NCI-H446 treated with DMSO at 0.1 percent for 48 hours (cell line): ENCODE measurements around the gene MPPED1.

Experiments
- DNase-seq: peaks from one replicate; lab custom pipeline; 2025; lab: John Stamatoyannopoulos, UW

Gene MPPED1

DNA sequence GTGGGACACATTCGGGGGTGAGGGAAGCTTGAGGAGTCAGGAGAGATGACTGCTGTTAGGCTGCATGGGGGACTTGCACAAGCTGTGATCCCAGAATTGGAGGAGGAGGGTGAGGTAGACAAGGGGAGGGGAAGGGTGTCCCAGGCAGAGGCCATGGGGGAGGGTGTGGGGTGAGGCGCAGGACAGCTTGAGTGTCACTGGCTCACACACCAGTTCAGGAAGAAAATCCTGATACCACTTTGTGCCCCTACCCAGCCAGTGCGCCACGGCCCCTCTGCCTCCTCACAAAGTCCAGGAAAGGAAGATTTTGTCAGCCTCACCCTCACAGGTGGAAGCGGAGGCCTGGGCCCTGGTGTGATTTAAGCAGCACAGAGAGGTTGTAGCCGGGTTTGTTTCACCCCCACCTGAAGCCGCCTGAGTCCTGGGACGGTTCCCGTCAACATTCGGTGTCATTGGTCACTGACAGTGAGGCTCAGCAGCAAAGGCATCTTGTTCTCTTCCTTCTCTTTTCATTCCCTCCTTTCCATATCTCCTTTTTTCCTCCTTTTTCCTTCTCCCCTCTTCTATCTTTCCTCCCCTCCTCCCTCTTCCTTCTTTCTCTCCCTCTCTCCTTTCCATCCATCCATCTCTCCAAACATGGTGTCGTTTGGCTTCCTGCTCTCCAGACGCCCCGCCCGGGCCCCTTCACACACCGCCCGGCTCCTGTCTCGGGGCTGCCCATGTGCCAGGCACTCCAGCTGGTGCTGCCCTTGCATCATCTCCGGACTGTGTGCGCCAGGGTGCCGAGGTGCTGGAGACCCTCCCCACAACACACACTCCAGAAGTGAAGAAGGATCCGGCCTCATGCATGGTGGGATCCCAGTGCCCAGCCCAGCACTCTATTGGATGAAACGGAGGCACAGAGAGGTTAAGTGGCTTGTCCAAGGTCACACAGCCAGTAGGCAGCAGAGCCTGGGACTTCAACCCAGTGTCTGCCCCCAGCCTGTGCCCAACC, 89.3 kb downstream of the MPPED1 start:
- DNase-seq, result no peak

DNA sequence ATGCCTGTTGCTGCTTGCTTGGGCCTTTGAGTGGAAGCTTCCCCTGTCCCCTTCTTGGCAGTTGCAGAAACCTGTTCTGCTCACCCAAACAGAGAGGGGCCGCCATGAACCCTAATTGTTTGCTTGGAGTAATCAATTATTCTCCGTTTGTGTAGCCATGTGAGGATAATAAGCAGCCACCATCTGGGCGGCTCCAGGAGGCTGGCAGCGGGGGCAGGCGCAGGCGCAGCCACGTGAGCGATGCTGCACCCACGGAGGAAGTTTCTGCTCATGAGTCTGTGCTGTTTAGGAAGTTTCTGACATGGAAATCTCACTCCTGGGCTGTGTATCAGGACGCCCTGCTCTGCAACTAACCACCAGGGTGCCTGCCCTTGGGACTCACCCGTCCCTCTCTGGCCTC, 90.1 kb downstream of the MPPED1 start:
- DNase-seq, result peak; percentile 29

DNA sequence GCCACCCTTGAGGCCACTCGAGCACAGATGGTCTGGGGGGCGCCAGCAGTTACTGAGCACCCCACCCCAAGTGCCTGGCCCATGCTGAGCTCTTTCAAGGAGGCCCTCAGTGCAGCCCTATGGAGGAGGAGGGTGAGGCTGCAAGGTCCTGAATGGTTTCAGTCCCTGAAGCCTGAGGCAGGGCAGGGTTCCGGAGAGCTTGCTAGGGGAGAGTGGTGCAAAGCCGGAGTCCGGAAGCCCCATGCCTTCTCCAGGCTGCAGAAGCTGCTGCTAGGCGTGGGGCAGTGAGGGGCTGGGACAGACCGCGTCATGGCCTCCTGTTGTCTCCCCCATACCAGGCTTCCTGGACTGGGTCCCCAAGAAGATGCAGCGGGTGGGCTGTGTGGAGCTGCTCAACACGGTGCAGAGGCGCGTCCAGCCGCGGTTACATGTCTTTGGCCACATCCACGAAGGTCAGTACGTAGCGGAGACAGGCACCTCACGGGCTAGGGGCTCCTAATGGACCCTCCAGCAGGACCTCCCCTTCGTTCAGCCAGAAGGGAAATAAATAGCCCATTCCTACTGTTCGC, 90.6 kb downstream of the MPPED1 start:
- no peak for DNase-seq

DNA sequence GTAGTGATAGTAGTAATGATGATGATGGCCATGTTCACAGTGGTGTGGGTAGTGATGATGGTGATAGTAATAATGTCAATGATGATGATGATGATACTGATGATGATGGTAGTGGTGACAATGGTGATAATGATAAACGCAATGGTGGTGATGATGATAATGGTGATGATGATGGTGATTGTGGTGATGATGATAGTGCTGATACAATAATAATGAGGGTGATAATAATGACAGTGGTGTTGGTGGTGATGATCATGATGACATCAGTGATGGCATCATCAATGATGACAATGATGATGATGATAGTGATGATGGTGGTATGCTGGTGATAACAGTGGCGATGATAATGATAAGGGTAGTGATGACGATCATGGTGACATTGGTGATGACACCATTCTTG, 92.3 kb downstream of the MPPED1 start:
- DNase-seq, result no peak

DNA sequence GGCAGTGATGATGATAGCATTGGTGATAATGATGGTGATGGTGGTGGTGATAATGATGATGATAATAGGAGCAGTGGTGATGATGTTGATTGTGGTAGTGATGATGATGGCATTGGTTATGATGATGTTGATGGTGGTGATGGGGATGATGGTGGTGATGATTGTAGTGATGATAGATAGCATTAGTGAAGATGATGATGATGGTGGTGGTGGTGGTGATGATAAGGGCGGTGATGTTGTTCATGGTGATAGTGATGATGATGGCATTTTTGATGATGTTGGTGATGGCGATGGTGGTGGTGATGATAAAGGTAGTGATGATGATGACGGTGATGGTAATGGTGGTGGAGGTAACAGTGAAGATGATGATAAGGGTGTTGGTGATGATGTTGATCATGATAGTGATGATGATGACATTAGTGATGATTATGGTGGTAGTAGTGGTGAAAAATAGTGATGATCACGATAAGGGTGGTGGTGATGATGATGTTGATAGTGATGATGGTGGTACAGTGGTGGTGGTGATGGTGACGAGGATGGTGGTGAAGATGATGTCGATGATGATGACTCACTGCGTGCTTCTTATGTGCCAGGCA, 93.0 kb downstream of the MPPED1 start:
- no peak for DNase-seq

DNA sequence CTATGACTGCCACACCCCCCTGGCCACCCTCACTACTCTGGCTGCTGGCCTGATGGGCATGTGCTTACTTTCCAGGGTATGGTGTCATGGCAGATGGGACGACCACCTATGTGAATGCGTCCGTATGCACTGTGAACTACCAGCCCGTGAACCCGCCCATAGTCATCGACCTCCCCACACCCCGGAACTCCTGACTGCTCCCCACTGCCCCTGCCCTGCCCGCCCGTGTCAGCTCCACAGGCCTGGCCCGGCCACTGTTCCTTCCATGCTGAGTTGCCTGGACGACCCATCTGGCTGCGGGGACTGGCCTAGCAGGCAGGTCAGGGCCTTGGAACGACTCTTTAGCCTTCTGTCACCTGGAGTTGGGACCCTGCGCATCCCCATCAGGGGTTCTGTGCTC, 93.6 kb downstream of the MPPED1 start:
- DNase-seq, result no peak

DNA sequence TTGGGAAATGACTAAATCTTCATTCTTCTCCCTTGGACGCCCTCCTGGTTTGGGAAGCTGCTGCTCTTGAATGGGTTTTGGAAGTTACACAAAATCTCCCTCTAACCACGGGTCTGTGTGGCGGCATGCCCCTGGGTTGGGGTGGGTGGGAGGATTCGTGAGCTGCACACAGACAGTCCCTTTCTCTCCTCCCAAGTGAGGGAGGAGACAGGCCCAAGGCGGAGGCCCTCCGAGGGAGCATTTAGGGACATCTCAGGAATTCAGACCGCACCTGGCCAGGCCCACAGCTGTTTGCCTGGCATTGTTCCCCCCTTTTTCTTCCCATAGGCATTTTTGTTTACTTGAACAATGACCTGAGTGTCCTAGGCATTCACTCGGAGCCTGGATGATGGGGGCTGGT, 94.1 kb downstream of the MPPED1 start:
- no peak for DNase-seq

DNA sequence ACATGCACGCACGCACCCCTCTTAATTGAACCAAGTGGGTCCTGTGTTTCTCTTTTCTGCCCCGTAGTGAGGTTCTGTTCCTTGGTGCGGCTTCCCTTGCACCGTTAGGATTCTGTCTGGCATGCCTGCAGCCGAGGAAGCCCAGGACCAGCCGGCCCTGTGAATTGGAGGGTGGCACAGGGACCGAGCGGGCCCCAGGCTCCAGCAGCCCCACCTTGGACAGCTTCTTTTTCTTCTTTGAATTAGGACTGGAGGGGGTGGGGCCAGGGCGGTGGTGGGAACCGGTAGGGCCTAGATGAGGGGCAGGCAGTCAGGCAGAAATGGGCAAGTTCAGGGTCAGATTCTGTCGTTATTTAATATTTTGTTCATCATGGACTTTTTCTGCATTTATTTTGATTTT, 94.7 kb downstream of the MPPED1 start:
- no peak for DNase-seq

DNA sequence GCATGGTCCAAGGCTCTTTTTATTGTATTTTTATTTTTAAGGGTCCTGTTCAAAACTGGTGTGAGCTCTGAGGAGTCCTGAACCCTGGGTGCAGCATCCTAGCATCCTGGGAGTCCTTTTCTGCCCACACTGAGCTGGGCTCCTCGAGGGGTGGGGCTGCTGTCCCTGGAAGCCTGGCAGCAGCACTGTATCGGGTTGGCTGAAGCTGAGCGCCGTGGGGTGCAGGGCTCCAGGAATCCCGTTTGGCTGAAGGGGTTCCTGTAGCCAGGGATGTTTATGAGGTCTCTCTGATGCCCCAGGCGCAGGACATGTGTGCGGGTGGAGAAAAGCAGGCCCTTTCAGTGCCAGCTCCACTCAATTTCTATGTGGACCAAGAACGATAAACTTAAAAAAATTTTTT, 95.4 kb downstream of the MPPED1 start:
- DNase-seq, result no peak

DNA sequence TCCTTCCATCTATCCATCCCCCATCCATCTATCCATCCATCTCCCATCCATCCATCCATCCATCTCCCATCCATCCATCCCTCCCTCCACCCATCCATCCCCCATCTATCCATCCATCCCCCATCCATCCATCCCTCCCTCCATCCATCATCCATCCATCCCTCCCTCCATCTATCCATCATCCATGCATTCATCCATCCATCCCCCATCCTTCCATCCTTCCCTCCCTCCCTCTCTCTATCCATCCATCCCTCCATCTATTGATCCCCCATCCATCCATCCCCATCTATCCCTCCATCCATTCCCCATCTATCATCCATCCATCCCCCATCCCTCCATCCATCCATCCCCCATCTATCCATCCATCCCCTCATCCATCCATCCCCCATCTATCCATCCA, 96.7 kb downstream of the MPPED1 start:
- DNase-seq, result no peak

DNA sequence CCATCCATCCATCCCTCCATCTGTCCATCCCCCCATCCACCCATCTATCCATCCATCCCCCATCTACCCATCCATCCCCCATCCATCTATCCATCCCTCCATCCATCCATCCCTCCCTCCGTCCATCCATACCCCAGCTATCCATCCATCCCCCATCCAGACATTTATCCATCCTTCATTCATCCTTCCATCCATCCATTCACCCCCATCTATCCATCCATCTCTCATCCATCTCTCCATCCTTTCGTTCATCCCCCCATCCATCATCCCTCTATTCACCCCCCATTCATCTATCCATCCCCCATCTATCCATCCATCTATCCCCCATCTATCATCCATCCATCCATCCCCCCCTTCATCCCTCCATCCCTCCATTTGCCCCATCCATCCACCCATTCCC, 97.5 kb downstream of the MPPED1 start:
- no peak for DNase-seq

DNA sequence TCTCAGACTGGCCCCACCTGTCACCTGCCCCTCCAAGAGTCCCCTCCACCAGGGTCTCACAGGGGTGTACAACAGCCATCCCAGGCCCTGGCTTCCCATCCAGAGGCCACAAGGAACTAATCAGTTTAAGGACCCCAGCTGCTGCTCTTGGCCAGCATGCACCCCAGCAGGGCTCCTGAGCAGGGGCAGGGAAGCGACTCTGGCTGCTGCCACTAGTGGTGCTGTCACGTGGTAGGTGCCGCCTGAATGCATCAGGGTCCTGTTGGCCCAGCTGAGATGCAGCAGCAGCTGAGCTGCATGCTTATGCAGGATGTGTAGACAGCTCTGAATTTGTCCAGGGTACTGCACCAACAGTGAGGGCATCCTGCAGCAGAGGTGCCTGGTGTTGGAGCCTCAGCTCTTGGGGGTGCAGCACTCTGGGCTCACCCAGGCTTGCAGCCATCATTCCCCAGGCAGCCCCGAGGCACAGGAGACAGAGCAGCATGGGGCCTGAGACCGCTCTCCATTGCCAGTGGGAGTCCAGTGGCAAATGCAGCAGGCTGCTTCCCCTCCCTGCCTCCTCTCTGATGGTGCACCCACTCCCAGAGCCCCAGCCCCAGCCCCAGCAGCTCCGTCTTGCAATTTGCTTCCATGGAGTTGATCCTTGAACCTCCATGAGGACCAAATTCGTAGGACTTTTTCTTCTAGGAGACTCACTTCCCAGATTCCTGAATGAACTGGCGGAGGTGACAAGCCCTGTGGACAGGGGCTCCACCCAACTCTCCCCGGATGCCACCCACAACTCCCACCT, 98.7 kb downstream of the MPPED1 start:
- DNase-seq, result no peak

DNA sequence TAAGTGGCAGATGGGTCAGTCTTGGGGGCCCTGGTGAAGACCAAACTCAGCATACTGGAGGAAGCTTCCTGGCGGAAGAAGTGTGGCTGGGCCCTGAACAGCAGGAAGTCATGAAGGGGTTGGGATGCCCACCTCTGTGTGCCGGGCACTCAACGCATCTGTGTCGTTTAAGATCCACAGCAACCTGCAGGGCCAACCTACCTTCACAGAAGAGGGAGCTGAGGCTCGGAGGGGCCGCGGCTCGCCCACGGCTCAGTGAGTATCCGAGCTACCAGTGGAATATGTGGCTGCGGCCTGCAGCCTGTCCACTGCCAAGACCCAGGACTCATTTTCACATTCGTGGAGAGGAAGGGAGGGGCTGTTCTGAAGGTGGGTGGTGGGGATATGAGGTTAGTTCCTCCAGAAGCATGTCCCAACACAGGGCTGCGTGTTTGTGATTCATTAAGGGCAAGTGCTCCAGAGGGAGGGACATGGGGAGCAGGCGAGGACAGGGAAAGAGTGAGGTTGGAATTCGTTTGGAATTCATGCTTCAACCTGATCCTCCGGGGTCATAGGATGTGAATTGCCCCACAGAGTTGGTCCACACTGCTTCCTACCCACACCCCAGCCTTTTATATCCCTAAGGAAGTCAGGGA, 99.6 kb downstream of the MPPED1 start:
- no peak for DNase-seq

DNA sequence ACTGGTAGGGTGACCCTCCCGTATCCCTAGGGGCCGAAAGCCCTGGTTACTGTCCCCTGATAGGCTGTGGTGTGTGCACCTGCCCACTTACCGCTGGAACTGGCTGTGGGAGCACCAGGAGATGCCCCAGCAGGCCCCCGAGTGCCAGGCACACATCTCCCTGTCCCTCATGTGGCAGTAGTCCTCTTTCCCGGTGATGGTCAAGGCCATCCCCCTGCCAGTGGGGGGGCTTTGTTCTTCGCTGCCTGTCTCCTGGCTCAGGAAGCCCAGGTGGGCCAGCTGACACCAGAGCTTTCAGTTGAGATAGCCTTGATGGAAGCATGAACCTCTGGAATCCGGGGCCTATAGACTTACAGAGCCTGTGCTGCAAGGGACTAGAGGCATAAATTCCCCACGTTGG, 100.5 kb downstream of the MPPED1 start:
- no peak for DNase-seq

DNA sequence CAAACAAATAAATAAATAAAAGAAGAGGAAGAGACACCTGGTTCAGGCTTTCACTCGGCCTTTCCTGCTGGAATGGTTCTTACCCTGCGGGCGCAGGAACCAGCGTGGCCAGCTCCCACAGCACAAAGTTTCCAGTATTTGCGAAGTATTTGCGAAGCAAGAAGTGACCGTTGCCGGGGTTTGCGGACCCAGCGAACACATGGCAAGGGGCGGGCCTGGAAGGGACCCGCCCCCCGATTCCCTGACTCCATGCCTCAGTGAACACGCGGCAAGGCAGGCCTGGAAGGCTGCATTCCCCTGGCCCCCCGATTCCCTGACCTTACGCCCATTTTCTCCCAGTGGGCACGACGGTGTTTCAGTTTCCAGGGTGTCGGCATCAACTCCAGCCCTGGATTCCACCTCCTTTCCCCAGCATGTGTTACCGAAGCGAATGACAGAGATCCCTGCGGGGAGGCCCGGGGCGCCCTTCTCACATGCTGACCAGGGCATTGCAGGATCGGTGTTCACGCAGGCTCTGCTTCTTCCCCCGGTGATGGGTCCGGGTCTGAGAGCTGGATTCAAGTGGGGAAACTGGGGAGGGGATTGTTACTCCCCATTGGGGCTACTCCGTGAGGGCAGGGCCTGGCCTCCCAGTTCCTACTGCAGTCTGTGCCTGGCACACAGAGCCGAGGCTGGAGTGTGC, 102.8 kb downstream of the MPPED1 start:
- DNase-seq, result no peak

DNA sequence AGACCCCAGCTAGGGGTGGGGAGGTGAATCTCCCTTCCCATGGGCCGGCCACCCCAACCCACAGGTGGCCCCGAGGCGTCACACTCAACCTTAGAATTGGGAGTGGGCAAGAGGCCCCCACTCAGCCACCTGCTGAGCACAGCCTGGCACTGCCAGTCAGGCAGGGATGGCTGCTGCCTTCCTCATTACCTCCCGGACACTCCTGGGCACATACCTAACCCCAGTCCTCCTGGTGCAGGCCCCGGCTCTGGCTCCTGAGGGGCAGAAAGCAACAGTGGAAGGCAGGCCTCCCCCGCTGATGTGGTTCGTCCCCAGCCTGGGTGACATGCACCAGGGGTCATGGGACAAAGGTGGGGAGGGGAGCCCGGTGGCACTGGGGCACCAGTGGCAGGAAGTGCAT, 103.6 kb downstream of the MPPED1 start:
- no peak for DNase-seq

DNA sequence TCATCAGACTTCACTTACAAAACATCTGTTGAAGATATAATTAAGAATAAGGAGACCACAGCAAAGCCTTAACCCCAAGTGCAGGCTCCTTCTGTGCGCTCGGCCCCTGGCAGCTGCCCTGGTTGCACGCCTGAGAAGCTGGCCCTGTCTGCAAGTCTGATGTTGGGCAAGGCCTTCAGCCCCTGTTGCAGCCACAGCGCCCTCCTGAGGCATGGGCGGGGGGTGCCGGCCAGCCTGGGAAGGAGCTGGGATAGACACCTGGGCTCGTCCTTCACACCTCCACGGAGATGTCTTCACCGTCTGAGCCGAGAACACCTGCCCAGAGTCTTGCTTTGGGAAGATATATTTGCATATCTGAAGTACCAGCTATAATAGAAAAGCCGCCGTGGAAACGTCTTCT, 104.1 kb downstream of the MPPED1 start:
- no peak for DNase-seq

DNA sequence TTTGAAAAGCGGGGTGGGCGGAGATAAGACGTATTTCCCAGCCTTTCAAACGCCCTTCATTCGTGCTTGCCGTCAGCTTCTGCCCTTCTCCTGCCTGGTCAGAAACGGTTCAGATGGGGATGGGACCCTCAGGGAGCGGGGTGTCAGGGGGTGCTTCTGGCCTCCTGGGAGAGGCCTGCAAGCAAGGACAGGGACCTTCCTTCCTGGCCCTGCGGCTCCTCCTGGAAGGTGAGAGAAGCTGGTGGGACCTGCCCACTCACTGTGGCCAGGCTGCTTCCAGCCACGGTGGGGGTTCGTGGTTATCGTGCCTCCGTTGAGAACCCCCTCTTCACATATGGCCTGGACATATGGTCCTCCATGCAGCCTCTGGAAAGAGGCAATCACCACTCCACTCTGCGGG, 104.6 kb downstream of the MPPED1 start:
- no peak for DNase-seq

DNA sequence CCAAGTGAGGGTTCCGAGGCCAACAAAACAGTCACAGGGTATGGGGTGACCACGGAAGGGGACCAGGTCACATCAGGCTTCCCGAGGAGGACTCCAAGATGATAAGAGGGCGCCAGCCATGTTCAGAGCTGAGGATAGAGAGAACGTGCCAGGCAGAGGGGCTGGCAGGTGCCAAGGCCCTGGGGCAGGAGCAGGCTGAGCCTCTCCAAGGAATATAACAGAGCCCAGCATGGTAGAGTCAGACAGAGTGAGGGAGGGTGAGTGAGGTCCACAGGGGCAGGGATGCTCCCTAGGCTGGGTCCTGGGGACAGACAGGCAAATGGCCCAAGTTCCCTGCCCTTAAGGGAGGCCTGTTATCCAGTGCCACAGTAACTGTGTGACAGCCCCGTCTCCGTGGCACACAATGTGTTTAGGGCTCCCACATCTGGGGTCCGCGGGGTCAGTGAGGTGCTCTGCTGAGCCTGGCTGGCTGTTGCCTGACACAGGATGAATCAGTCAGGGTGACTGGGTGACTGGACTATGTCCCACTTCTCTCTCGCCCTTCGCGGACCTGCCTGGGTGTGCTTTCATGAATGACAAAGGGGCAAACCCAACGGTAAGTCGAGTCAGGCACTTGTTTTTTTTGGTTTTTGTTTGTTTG, 105.3 kb downstream of the MPPED1 start:
- DNase-seq, result no peak

DNA sequence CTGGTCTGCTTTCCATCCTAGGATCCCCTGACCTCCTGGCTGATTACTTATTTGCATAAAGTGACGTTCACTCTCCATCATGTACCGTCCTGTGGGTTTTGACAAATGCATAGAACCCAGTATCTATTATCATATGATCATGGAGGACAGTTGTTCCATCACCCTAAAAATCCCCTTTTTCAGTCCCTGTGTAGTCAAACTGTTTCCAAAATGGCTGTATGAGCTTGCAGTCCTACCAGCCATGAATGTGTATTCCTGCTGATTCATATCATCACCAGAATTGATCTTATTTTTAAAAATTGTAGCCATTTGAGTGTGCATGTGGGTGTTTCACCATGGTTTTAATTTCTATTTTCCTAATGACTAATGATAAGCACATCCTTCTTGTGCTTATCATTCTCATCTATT, 108.8 kb downstream of the MPPED1 start:
- no peak for DNase-seq

DNA sequence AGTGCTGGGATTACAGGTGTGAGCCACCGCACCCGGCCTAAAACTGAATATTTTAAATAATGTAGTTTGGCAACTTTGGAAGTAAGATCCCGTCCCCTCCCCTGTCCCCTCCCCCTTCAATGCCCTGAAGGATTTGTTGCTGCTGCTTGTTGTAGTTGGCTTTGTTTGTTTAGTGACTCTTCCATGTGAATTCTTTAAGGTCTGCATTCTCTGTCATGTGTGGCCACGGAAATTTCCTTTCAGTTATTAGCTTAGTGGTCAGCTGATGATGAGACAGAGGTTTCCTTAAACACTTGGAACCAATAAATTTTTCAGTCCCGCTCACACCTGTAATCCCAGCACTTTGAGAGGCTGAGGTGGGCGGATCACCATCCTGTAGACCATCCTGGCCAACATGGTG, 109.9 kb downstream of the MPPED1 start:
- DNase-seq, result no peak
